SU-DHL-6 (cell line): Measurements from ENCODE around the gene UACA.
"Not testable (repeated sequence)": the region's sequence is repeated elsewhere in the genome, so short reads cannot be mapped to it uniquely, and the experiment has no call there.

Experiments used
- H2AFZ ChIP-seq: fragments of 200-600 bp; sonication (generic); 2 replicates; pipeline ENCODE4 v1.6.1; 2014; ENCODE audit warnings: low read depth, mild to moderate bottlenecking, moderate library complexity, mixed read lengths, antibody characterized with exemption, low read length; ENCODE audit not compliant: severe bottlenecking
- H3F3A ChIP-seq: fragments of 200-600 bp; shearing (Covaris generic); 2 replicates; pipeline ENCODE4 v1.6.0; 2016; ENCODE audit warnings: antibody characterized with exemption, mild to moderate bottlenecking; ENCODE audit not compliant: insufficient read depth
- H3K27ac ChIP-seq: fragments of 200-600 bp; sonication (generic); 2 replicates; pipeline ENCODE4 v1.5.1; 2016; ENCODE audit warnings: low read depth, mild to moderate bottlenecking, low read length, moderate library complexity, mixed read lengths
- H3K27me3 ChIP-seq: fragments of 200-600 bp; sonication (generic), shearing (Covaris generic); 2 replicates; pipeline ENCODE4 v1.6.0; 2014; ENCODE audit warnings: mild to moderate bottlenecking, low read length
- H3K36me3 ChIP-seq: fragments of 200-600 bp; sonication (generic); 2 replicates; pipeline ENCODE4 v1.6.1; 2014; ENCODE audit warnings: mild to moderate bottlenecking, low read length, mixed read lengths
- H3K4me2 ChIP-seq: fragments of 300-600, 200-600 bp; shearing (Covaris generic), sonication (generic); 2 replicates; pipeline ENCODE4 v1.6.0; 2014; ENCODE audit warnings: low read length, low read depth, mild to moderate bottlenecking; ENCODE audit not compliant: poor library complexity, severe bottlenecking
- H3K4me3 ChIP-seq: fragments of 200-600 bp; sonication (generic); 2 replicates; pipeline ENCODE4 v1.5.1; 2014; ENCODE audit warnings: antibody characterized with exemption, low read length, mild to moderate bottlenecking, mixed read lengths; ENCODE audit not compliant: insufficient read depth, poor library complexity, severe bottlenecking
- H3K79me2 ChIP-seq: fragments of 200-600 bp; sonication (generic); 2 replicates; pipeline ENCODE4 v1.6.1; 2014; ENCODE audit warnings: mild to moderate bottlenecking, low read length, moderate library complexity; ENCODE audit not compliant: insufficient read depth
- H3K9ac ChIP-seq: fragments of 200-600 bp; sonication (generic); 2 replicates; pipeline ENCODE4 v1.7.0; 2014; ENCODE audit warnings: mild to moderate bottlenecking, low read length
- H3K9me2 ChIP-seq: fragments of 200-600 bp; sonication (generic); replicated peaks from 2 replicates; pipeline ENCODE4 v1.6.1; 2014; ENCODE audit warnings: low read length; ENCODE audit not compliant: insufficient read depth
- H3K9me3 ChIP-seq: fragments of 200-600 bp; sonication (generic); 2 replicates; pipeline ENCODE4 v1.6.1; 2014; ENCODE audit warnings: low read length, mixed read lengths; ENCODE audit not compliant: insufficient read depth
- H4K20me1 ChIP-seq: fragments of 200-600 bp; sonication (generic); 2 replicates; pipeline ENCODE4 v1.6.1; 2014; ENCODE audit warnings: low read depth, mild to moderate bottlenecking, antibody characterized with exemption, low read length, moderate library complexity, mixed read lengths
- CTCF ChIP-seq: fragments of 200-600 bp; sonication (generic); IDR thresholded peaks from one replicate; pipeline ENCODE4 v1.5.1; 2017; ENCODE audit warnings: antibody characterized with exemption, mild to moderate bottlenecking, low read length, moderate library complexity; ENCODE audit not compliant: insufficient read depth, poor library complexity, severe bottlenecking
- EZH2phosphoT487 ChIP-seq: fragments of 200-600 bp; sonication (generic), shearing (Covaris generic); conservative IDR thresholded peaks from 2 replicates; pipeline ENCODE4 v1.6.1; 2018; ENCODE audit warnings: mild to moderate bottlenecking, antibody characterized with exemption, low read length, moderate library complexity, mixed read lengths

UACA gene

GRCh38 chr15:70665599-70665998 is 97.8 kb downstream of the UACA start:
- Histone ChIP-seq H4K20me1 (no peaks in the 10 kb centered on the region), H3K36me3 (no peaks in the 10 kb centered on the region), H3F3A (no peaks in the 10 kb centered on the region), H3K79me2 (no peaks in the 10 kb centered on the region), H3K27ac (no peak overlapping the region), H3K9me2 (no peaks in the 10 kb centered on the region), H3K9ac (no peak overlapping the region), H3K27me3 (no peaks in the 10 kb centered on the region), H2AFZ (no peak overlapping the region), H3K4me3 (no peak overlapping the region), H3K9me3 (no peaks in the 10 kb centered on the region), H3K4me2 (no peak overlapping the region)
- no peak for TF ChIP-seq CTCF
- no peak for TF ChIP-seq EZH2phosphoT487

- H3K36me3 ChIP-seq = no peaks in the 10 kb centered on the region
- no peak overlapping the region for H3K4me2 ChIP-seq
- no peaks in the 10 kb centered on the region for H4K20me1 ChIP-seq
- H3K79me2 ChIP-seq = no peaks in the 10 kb centered on the region
- TF ChIP-seq CTCF = no peak
- no peak for TF ChIP-seq EZH2phosphoT487
- H3K9ac ChIP-seq = no peak overlapping the region
- no peak overlapping the region for H3K27ac ChIP-seq
- H3F3A ChIP-seq = no peaks in the 10 kb centered on the region
- H3K9me3 ChIP-seq = no peaks in the 10 kb centered on the region
- H3K9me2 ChIP-seq = no peaks in the 10 kb centered on the region
- H2AFZ ChIP-seq = no peak overlapping the region
- H3K27me3 ChIP-seq = no peaks in the 10 kb centered on the region
- H3K4me3 ChIP-seq = no peak overlapping the region
These were observed 98.9 kb downstream of the UACA start for GRCh38 chr15:70664494-70664893.

GRCh38 chr15:70663069-70663468 is 100.3 kb downstream of the UACA start:
- H3F3A ChIP-seq, H3K36me3 ChIP-seq, H3K9ac ChIP-seq, H3K27ac ChIP-seq, H3K9me3 ChIP-seq, H4K20me1 ChIP-seq, H3K9me2 ChIP-seq, H2AFZ ChIP-seq, H3K79me2 ChIP-seq, H3K27me3 ChIP-seq, H3K4me2 ChIP-seq, H3K4me3 ChIP-seq: not testable (repeated sequence)

GRCh38 chr15:70659662-70660061 is 103.7 kb downstream of the UACA start:
- Histone ChIP-seq H3K9me2 (no peaks in the 10 kb centered on the region), H3K79me2 (no peaks in the 10 kb centered on the region), H3K9ac (no peak overlapping the region), H4K20me1 (no peaks in the 10 kb centered on the region), H3K36me3 (no peaks in the 10 kb centered on the region), H3K27me3 (no peaks in the 10 kb centered on the region), H2AFZ (no peak overlapping the region), H3K9me3 (no peaks in the 10 kb centered on the region), H3K27ac (no peak overlapping the region), H3K4me3 (no peak overlapping the region), H3K4me2 (no peak overlapping the region), H3F3A (no peaks in the 10 kb centered on the region)
- TF ChIP-seq CTCF = no peak
